ENCODE measurements around the gene NLRC5.

The NLRC5 gene

DNA sequence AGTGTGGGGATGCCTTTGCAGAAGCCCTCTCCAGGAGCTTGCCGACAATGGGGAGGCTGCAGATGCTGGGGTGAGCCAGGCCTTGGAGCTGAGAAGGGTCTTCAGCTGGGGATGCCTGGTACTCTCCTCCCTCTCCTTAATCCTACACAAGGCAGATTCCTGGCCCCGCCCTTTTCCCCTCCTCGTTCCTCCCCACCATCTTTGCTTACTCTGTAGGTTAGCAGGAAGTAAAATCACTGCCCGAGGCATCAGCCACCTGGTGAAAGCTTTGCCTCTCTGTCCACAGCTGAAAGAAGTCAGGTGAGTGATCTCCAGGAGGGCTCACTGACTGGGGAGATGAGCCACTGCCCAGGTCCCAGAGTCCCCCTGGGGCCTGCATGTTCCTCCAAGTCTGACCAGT is 38.7 kb downstream of the NLRC5 start:
- TF ChIP-seq GATA3 (IDR thresholded peaks at IDR 0.05; ENCODE audit: low read depth, low read length) (no peak), GATA2 (IDR thresholded peaks at IDR 0.05; ENCODE audit: low read depth, low read length) (no peak)

DNA sequence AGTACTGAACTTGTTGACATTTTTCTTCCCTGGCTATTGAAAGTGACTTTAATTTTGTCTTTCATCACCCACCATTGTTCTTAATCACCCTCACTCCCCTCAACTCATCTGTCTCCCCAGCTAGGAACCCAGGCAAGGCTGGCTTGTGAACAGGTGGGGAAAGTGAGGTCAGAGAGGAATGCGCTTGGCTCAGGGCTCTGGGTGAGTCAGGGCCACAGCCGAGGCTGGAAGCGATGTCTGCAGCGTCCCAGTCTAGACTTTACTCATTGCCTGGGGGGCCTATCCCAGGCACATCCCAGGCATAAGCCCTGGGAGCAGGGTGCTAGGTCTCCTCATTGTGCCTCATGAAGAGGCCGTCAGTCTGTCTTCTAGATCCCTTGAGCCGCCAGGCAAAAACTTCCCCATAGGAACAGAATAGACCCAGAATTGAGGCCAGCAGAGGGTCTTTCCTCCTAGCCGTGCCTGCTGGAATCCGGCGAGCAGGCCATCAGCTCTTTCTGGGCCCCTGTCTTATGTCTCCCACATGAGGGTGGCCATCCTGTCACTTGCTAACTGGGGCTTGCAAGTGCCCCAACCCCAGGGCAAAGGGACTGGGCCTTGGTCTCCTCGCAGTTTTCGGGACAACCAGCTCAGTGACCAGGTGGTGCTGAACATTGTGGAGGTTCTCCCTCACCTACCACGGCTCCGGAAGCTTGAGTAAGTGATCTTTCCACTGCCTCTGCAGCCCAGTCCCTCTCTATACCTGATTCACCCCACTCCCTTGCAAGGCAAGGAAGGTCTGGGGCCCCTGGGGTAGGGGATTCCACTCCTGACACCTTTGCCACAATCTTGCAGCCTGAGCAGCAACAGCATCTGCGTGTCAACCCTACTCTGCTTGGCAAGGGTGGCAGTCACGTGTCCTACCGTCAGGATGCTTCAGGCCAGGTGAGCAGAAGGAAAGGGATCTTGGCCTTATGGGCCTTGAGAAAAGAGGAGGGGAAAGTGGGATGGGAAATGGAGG is 40.1 kb downstream of the NLRC5 start:
- TF ChIP-seq GATA2 (IDR thresholded peaks at IDR 0.05; ENCODE audit: low read depth, low read length), result no peak
- no peak for TF ChIP-seq GATA3 (IDR thresholded peaks at IDR 0.05; ENCODE audit: low read depth, low read length)

DNA sequence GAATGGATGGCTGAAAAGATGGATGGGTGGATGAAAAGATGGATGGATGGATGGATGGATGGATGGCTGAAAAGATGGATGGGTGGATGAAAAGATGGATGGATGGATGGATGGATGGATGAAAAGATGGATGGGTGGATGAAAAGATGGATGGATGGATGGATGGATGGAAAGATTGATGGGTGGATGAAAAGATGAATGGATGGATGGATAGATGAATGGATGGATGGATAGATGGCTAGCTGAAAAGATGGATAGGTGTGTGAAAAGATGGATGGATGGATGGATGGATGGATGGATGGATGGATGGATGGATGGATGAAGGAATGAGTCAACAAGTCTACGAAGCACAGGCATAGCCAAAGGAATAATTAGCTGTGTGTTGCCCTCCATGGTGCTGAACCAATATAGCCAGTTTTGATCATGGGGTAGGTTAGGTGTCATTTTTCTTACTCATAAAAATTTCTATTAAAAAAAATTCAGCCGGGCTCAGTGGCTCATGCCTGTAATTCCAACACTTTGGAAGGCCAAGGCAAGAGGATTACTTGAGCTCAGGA is 41.1 kb downstream of the NLRC5 start:
- TF ChIP-seq GATA2 (IDR thresholded peaks at IDR 0.05; ENCODE audit: low read depth, low read length) (no peak), GATA3 (IDR thresholded peaks at IDR 0.05; ENCODE audit: low read depth, low read length) (no peak)

DNA sequence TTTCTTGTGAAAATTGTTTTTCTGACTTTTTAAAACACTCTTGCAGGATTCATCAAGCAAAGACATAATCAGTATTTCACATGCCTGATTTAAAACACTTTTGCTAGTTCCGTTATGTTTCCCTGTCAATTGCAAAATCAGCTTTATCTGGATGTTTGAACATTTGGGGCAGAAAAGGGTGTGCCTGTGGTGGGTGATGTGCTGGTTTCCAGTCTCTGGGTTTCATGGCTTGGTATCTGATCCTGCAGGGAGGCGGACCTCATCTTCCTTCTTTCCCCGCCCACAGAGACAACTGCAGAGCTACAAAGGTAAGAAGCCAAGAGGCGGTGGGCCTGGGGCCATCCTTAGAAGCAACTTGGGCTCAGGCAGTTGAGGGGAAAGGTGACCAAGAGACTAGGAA is 41.8 kb downstream of the NLRC5 start:
- no peak for TF ChIP-seq GATA2 (IDR thresholded peaks at IDR 0.05; ENCODE audit: low read depth, low read length)
- no peak for TF ChIP-seq GATA3 (IDR thresholded peaks at IDR 0.05; ENCODE audit: low read depth, low read length)

DNA sequence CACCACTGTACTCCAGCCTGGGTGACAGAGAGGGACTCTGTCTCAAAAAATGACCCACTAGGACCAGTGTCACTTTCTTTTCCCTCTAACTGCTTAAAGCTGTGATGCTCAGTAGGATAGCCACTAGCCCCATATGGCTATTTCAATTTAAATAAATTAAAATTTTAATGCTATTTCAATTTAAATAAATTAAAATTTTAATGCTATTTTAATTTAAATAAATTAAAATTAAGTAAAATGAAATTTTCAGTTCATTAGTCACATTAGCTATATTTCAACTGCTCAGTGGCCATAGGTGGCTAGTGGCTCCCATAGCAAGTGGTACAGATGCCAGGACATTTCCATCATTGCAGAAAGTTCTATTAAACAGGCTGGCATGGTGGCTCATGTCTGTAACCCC is 43.0 kb downstream of the NLRC5 start:
- TF ChIP-seq GATA2 (IDR thresholded peaks at IDR 0.05; ENCODE audit: low read depth, low read length) (no peak), GATA3 (IDR thresholded peaks at IDR 0.05; ENCODE audit: low read depth, low read length) (no peak)

DNA sequence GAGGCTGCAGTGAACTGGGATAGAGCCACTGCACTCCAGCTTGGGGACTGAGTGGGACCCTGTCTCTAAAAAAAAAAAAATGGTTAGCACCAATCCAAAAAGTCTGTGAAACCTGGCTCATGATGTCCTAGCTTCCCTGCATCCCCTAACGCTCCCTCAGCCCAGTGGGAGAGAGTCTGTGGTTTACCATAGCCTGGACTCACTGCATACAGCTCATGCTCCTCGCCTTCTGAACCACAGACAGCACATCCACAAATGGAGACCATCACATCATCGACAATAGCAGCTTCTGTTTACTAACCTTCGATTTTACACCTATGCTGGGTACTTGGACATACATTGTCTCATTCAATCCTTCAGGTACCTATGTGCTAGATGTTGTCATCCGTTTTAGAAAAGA is 43.6 kb downstream of the NLRC5 start:
- TF ChIP-seq GATA3 (IDR thresholded peaks at IDR 0.05; ENCODE audit: low read depth, low read length) (no peak), GATA2 (IDR thresholded peaks at IDR 0.05; ENCODE audit: low read depth, low read length) (no peak)

DNA sequence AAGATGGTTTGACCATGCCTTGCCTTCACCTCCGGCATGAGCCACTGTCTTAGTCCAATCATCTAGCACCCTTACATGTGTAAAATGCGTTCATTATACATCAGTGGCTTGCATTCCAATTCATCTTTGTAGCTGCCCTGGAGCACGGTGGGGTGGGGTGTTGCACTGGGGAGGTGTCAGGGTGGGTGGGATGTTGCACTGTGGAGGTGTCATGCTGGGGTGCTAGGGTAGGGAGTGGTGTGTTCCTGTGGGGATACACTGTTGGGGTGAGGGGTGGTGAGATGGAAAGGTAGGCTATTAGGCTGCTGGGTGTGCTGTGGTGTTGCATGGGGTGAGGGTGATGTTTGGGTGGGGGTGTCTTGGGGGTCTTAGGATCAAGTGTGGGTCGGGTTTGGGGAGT is 47.0 kb downstream of the NLRC5 start:
- TF ChIP-seq GATA3 (IDR thresholded peaks at IDR 0.05; ENCODE audit: low read depth, low read length), result no peak
- TF ChIP-seq GATA2 (IDR thresholded peaks at IDR 0.05; ENCODE audit: low read depth, low read length), result no peak

DNA sequence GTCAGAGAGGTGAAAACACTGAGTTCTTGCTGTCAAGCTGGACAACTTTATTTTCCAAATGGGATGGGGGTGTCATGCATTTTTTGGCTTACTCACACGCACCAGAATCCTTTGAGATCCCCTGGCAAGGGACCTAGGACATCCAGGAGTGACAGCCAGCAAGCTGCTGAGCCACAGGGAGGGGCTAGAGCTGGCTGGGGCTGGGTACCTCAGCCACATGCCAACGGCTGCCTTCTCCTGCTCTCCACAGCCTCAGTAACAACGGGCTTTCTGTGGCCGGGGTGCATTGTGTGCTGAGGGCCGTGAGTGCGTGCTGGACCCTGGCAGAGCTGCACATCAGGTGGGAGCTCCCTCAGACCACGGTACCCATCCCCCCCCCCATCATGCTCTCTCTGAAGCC is 47.6 kb downstream of the NLRC5 start:
- TF ChIP-seq GATA2 (IDR thresholded peaks at IDR 0.05; ENCODE audit: low read depth, low read length) (no peak), GATA3 (IDR thresholded peaks at IDR 0.05; ENCODE audit: low read depth, low read length) (no peak)

DNA sequence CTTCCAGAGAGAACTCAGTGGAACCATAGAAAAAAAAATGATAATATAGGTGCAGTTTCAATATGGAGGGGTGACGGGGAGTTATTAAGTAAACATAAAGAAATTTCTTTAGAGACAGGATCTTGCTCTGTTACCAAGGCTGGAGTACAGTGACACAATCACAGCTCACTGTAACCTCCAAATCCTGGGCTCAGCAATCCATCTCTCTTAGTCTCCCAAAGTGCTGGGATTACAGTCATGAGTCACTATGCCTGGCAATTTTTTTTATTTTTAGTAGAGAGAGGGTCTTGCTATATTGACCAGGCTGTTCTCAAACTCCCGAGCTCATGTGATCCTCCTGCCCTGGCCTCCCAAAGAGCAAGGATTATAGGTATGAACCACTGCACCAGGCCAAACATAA is 48.8 kb downstream of the NLRC5 start:
- TF ChIP-seq GATA3 (IDR thresholded peaks at IDR 0.05; ENCODE audit: low read depth, low read length) (no peak), GATA2 (IDR thresholded peaks at IDR 0.05; ENCODE audit: low read depth, low read length) (no peak)

DNA sequence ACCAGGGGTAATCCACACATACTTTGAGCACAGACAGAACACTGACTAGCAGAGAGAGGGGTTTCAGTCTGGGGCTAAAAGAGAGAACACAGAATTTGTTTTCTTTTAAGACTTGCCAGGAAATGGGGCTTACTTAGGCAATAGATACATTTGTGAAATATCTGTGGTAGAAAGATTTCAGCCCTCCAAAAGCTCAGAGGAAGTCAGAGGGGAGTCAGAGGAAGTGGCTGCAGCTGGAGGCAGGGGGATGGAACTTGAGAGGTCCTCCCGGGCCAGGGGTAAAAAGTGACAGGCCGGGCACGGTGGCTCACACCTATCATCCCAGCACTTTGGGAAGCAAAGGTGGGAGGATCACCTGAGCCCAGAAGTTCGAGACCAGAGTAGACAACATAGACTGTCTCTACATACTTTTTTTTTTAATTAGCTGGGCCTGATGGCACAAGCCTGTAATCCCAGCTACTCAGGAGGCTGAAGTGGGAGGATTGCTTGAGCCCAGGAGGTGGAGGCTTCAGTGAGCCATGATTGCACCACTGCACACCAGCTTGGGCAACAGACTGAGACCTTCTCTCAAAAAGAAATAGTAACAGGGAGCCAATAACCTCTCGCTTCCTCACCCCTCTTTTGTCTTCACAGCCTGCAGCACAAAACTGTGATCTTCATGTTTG is 49.9 kb downstream of the NLRC5 start:
- TF ChIP-seq GATA3 (IDR thresholded peaks at IDR 0.05; ENCODE audit: low read depth, low read length), result no peak
- TF ChIP-seq GATA2 (IDR thresholded peaks at IDR 0.05; ENCODE audit: low read depth, low read length), result no peak

DNA sequence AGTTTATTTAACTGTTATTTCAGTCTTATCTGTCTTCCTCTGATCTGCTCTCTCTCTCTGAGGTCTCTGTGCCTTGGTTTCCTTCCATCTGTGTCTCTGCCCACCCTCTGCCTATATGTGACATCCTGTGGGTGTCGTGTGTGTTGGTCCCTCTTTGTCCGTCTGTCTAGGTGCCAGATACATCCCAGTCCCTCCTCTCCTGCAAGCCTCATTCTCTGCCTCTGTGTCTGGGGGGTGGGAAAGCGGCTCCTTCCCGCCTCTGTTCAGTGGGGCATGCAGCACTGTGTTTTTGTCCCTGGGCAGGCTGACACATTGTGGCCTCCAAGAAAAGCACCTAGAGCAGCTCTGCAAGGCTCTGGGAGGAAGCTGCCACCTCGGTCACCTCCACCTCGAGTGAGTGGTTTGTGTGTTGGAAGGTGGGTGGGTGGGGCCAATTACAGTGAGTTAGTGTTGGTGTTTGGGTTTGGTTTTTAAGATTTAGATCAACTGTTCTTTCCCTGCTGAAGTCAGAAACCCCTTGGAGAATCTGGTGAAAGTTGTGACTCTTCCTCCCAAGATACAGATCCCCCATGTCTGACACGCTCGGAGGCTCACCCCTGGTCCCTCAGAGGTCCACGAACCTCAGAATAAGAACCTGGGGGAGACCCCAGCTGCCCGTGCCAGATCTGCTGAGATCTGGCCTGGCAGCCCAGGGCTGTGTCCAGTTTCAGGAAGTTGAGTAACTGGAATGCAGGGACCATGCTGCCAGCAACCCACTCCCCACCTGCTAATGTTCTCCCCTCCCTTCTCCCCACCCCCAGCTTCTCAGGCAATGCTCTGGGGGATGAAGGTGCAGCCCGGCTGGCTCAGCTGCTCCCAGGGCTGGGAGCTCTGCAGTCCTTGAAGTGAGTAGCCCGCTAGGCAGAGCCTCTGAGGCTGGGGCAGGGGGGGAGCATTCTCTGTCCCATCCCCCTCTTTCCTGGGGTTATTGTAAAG is 52.1 kb downstream of the NLRC5 start:
- TF ChIP-seq GATA3 (IDR thresholded peaks at IDR 0.05; ENCODE audit: low read depth, low read length), result no peak
- TF ChIP-seq GATA2 (IDR thresholded peaks at IDR 0.05; ENCODE audit: low read depth, low read length), result no peak

DNA sequence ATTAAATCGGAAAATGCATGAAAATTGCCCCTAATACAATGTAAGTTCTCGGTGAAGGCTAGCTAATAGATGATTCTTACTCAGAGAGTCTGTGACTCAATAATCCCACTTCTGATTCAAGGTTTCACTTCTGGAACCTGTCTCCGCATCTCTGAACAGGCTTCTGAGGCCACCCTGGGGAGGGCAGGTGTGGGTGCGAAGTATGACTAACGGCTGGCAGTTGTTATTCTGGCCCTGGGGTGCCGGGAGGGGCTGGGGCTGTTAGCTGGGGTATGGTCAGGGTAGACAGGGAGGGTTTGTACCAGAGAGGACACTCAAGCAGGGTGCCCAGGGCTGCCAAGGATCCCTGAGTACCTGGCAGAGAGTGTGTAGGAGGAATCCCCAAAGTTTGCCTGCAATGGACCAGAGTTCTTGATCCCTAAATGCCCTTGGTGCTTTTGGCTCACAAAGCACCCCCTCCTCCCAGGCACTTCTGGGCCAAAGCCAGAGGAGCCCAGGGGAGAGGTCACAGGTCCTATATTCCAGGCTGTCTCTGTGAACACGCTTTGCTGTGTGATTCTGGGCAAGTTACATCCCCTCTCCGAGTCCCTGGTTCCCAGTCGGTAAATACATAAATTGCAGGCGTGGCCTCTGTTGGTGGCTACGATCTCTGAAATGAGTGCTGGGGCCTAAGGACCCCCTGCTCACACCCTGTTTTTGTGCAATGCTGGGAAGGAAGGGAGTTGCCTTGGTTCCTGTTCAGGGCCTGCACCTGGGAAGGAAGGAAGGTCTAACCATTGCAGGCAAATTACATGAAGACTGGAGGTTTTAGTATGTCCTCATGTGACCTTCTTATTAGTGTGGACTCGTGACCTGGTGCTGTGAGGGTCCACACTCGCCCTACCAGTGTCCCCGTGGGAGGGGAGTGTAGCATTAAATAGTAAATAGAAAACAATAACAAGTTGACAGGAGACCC is 53.1 kb downstream of the NLRC5 start:
- TF ChIP-seq GATA3 (IDR thresholded peaks at IDR 0.05; ENCODE audit: low read depth, low read length) (no peak), GATA2 (IDR thresholded peaks at IDR 0.05; ENCODE audit: low read depth, low read length) (no peak)

Measured in SH-SY5Y (cell line).